Thyroid gland (tissue), 4 donors: ENCODE results near the gene OR5H15.

Experiments used
- CTCF ChIP-seq, 6 experiments: fragments of 200-600 bp in 3 of 6; fragments of 450-650 bp in 3 of 6; sonication (generic) in 3 of 6; IDR thresholded peaks; one replicate each; pipeline ENCODE4 v1.5.1; 2016 to 2019; ENCODE audit warnings: antibody characterized with exemption in 6 of 6, mild to moderate bottlenecking in 2 of 6, inconsistent platforms in 1 of 6, moderate library complexity in 1 of 6
- POLR2A ChIP-seq, 2 donors: fragments of 450-650 bp; IDR thresholded peaks; one replicate each; pipeline ENCODE4 v1.6.1; 2017; ENCODE audit warnings: antibody characterized with exemption in 2 of 2, mild to moderate bottlenecking in 2 of 2, moderate library complexity in 1 of 2

- TF ChIP-seq CTCF (IDR thresholded peaks at IDR 0.05) (no peak), POLR2A (IDR thresholded peaks at IDR 0.05) (no peak)
Observed at GRCh38 chr3:98166396-98166795, at the start of gene OR5H15.
